H1 (cell line): Measurements from ENCODE around the gene DCAF8. TPM values are rescaled to one million over a fixed set of nuclear protein-coding genes. Genes with fewer than 3 reads are reported as not detected.

ENCODE experiments used
- CTCF ChIA-PET: fragments of 300-600 bp; sonication (Branson Sonifier 250); formaldehyde crosslinking; loops from one replicate; lab custom pipeline; 2021; ENCODE audit not compliant: partially characterized antibody; lab: Charles Lee
- POLR2A ChIA-PET: fragments of 300-600 bp; sonication (Branson Sonifier 250); formaldehyde crosslinking; loops from one replicate; lab custom pipeline; 2021; ENCODE audit warnings: inconsistent platforms; ENCODE audit not compliant: partially characterized antibody; lab: Charles Lee
- DNase-seq, 2 experiments: peaks; one replicate each; pipeline versions ENCODE4 v3.0.0 to v3.0.0-alpha.2; 2010 to 2022; ENCODE audit warnings: low spot score in 2 of 2, low read depth in 1 of 2, mixed read lengths in 1 of 2
- FAIRE-seq: peaks from 2 replicates; lab custom pipeline; 2011; peaks lifted over from hg19 to GRCh38; lab: Jason Lieb, UNC
- H2AFZ ChIP-seq: 2 replicates; pipeline ENCODE4 v1.8.1; 2012; ENCODE audit warnings: low read length, inconsistent platforms
- H2AK5ac ChIP-seq: 2 replicates; pipeline ENCODE4 v1.6.1; 2013; ENCODE audit warnings: low read depth, low read length
- H2BK120ac ChIP-seq: replicated peaks from 2 replicates; pipeline ENCODE3; 2013; ENCODE audit warnings: low read depth, low read length, inconsistent platforms
- H2BK12ac ChIP-seq: 2 replicates; pipeline ENCODE4 v1.6.1; 2013; ENCODE audit warnings: low read depth, low read length
- H2BK15ac ChIP-seq: 2 replicates; pipeline ENCODE4 v1.6.1; 2013; ENCODE audit warnings: low read length
- H2BK20ac ChIP-seq: 2 replicates; pipeline ENCODE4 v1.6.1; 2013; ENCODE audit warnings: low read length
- H2BK5ac ChIP-seq: 2 replicates; pipeline ENCODE4 v1.6.1; 2013; ENCODE audit warnings: low read depth, low read length
- H3K14ac ChIP-seq: 2 replicates; pipeline ENCODE4 v1.6.1; 2013; ENCODE audit warnings: inconsistent platforms; ENCODE audit not compliant: insufficient read length
- H3K18ac ChIP-seq: 2 replicates; pipeline ENCODE4 v1.6.1; 2013; ENCODE audit warnings: low read length; ENCODE audit errors: extremely low read depth
- H3K23ac ChIP-seq: 2 replicates; pipeline ENCODE4 v1.6.1; 2013; ENCODE audit warnings: inconsistent platforms; ENCODE audit not compliant: insufficient read length
- H3K23me2 ChIP-seq: 2 replicates; pipeline ENCODE4 v1.6.1; 2013; ENCODE audit warnings: low read depth, low read length
- H3K27ac ChIP-seq: 2 replicates; pipeline ENCODE4 v1.6.1; 2011; ENCODE audit warnings: low read depth, low read length, inconsistent platforms
- H3K27me3 ChIP-seq, 4 experiments: replicated peaks in 1 of 4; 1 replicate in 1 of 4; 2 replicates in 3 of 4; pipeline versions ENCODE4 v1.6.1 to v1.8.1; 2011 to 2013; ENCODE audit warnings: low read length in 3 of 4, mild to moderate bottlenecking in 3 of 4, inconsistent platforms in 2 of 4, mixed read lengths in 2 of 4, moderate library complexity in 1 of 4; ENCODE audit not compliant: control insufficient read depth in 3 of 4, insufficient read depth in 3 of 4; ENCODE audit errors: extremely low read depth in 1 of 4
- H3K36me3 ChIP-seq, 4 experiments: 2 replicates each; pipeline versions ENCODE4 v1.6.1 to v1.8.1; 2011 to 2013; ENCODE audit warnings: mild to moderate bottlenecking in 4 of 4, low read length in 3 of 4, moderate library complexity in 2 of 4, control low read depth in 1 of 4, inconsistent platforms in 1 of 4; ENCODE audit not compliant: insufficient read depth in 4 of 4, control insufficient read depth in 2 of 4
- H3K4ac ChIP-seq: replicated peaks from 2 replicates; pipeline ENCODE3; 2013; ENCODE audit warnings: low read length, low read depth, mixed read lengths, inconsistent platforms; ENCODE audit not compliant: insufficient read length
- H3K4me1 ChIP-seq, 4 experiments: replicated peaks in 1 of 4; 1 replicate in 1 of 4; 2 replicates in 3 of 4; pipeline versions ENCODE4 v1.6.1 to v1.8.1; 2011 to 2013; ENCODE audit warnings: low read length in 3 of 4, inconsistent platforms in 2 of 4, mixed read lengths in 1 of 4; ENCODE audit not compliant: insufficient read depth in 4 of 4, control insufficient read depth in 3 of 4
- H3K4me2 ChIP-seq, 2 experiments: 2 replicates each; pipeline versions ENCODE4 v1.6.1 to v1.8.1; 2011 to 2013; ENCODE audit warnings: low read depth in 2 of 2, low read length in 2 of 2, control low read depth in 1 of 2, inconsistent platforms in 1 of 2, mild to moderate bottlenecking in 1 of 2; ENCODE audit not compliant: insufficient read depth in 1 of 2
- H3K4me3 ChIP-seq, 4 experiments: fragments of 200-600, 300-600 bp in 1 of 4; sonication (generic), shearing (Covaris generic), sonication (Bioruptor Twin) in 1 of 4; 2 replicates each; pipeline versions ENCODE4 v1.5.1 to v1.8.1; 2011 to 2016; ENCODE audit warnings: low read length in 4 of 4, low read depth in 3 of 4, control low read depth in 2 of 4, inconsistent platforms in 2 of 4, mild to moderate bottlenecking in 2 of 4, mixed read lengths in 1 of 4, moderate library complexity in 1 of 4; ENCODE audit not compliant: insufficient read depth in 2 of 4; ENCODE audit errors: extremely low read depth in 1 of 4
- H3K56ac ChIP-seq: replicated peaks from 2 replicates; pipeline ENCODE3; 2013; ENCODE audit warnings: low read depth, mild to moderate bottlenecking, mixed read lengths, low read length, inconsistent platforms; ENCODE audit not compliant: insufficient read length
- H3K79me1 ChIP-seq: 2 replicates; pipeline ENCODE4 v1.6.1; 2013; ENCODE audit warnings: low read depth, low read length, control low read depth
- H3K79me2 ChIP-seq, 2 experiments: 2 replicates each; pipeline versions ENCODE4 v1.6.1 to v1.8.1; 2012 to 2013; ENCODE audit warnings: low read length in 2 of 2, mild to moderate bottlenecking in 2 of 2, inconsistent platforms in 1 of 2; ENCODE audit not compliant: insufficient read depth in 2 of 2, control insufficient read depth in 1 of 2
- H3K9ac ChIP-seq, 4 experiments: replicated peaks in 1 of 4; 1 replicate in 1 of 4; 2 replicates in 3 of 4; pipeline versions ENCODE4 v1.6.1 to v1.8.1; 2011 to 2013; ENCODE audit warnings: low read depth in 3 of 4, low read length in 3 of 4, control low read depth in 2 of 4, mild to moderate bottlenecking in 2 of 4, moderate library complexity in 2 of 4, inconsistent platforms in 1 of 4; ENCODE audit errors: extremely low read depth in 1 of 4
- H3K9me3 ChIP-seq, 2 experiments: 2 replicates each; pipeline versions ENCODE4 v1.6.1 to v1.8.1; 2012 to 2013; ENCODE audit warnings: mild to moderate bottlenecking in 2 of 2, moderate library complexity in 2 of 2, control low read depth in 1 of 2, inconsistent platforms in 1 of 2, low read depth in 1 of 2, low read length in 1 of 2, mixed read lengths in 1 of 2; ENCODE audit not compliant: insufficient read depth in 2 of 2
- H4K20me1 ChIP-seq, 2 experiments: replicated peaks in 1 of 2; 2 replicates each; pipeline versions ENCODE3 to v1.8.1; 2011 to 2013; ENCODE audit warnings: inconsistent platforms in 2 of 2, low read length in 2 of 2, mild to moderate bottlenecking in 1 of 2; ENCODE audit not compliant: insufficient read depth in 2 of 2, control insufficient read depth in 1 of 2
- H4K5ac ChIP-seq: 2 replicates; pipeline ENCODE4 v1.6.1; 2013; ENCODE audit warnings: low read length, low read depth, mixed read lengths, inconsistent platforms; ENCODE audit not compliant: insufficient read length
- H4K8ac ChIP-seq: 2 replicates; pipeline ENCODE4 v1.8.0; 2013; ENCODE audit warnings: mild to moderate bottlenecking, moderate library complexity, low read length, inconsistent platforms; ENCODE audit not compliant: insufficient read depth; ENCODE audit errors: extremely low read depth
- H4K91ac ChIP-seq: replicated peaks from 2 replicates; pipeline ENCODE3; 2013; ENCODE audit warnings: low read length, mixed read lengths, inconsistent platforms; ENCODE audit not compliant: insufficient read length
- EP300 ChIP-seq, 2 experiments: IDR thresholded peaks; 1 replicate in 1 of 2; 2 replicates in 1 of 2; pipeline ENCODE4 v1.6.1; 2011 to 2012; ENCODE audit warnings: low read depth in 2 of 2, low read length in 2 of 2, mild to moderate bottlenecking in 2 of 2, borderline replicate concordance in 1 of 2, inconsistent platforms in 1 of 2, moderate library complexity in 1 of 2
- JUN ChIP-seq: IDR thresholded peaks from 2 replicates; pipeline ENCODE4 v1.6.1; 2011; ENCODE audit warnings: low read depth, mild to moderate bottlenecking, improper control_type of control experiment, low read length
- KDM1A ChIP-seq: fragments of 200-600, 300-600 bp; sonication (generic); IDR thresholded peaks from 2 replicates; pipeline ENCODE4 v1.7.1; 2016; ENCODE audit warnings: mild to moderate bottlenecking, low read length, borderline replicate concordance
- POLR2A ChIP-seq, 2 experiments: IDR thresholded peaks; 1 replicate in 1 of 2; 2 replicates in 1 of 2; pipeline ENCODE4 v1.6.1; 2011; ENCODE audit warnings: low read depth in 2 of 2, low read length in 2 of 2, mild to moderate bottlenecking in 2 of 2; ENCODE audit errors: control extremely low read depth in 1 of 2
- SIX5 ChIP-seq: IDR thresholded peaks from 2 replicates; pipeline ENCODE4 v1.6.1; 2011; ENCODE audit warnings: mild to moderate bottlenecking, low read depth, low read length
- SP2 ChIP-seq: IDR thresholded peaks from 2 replicates; pipeline ENCODE4 v1.6.1; 2012; ENCODE audit warnings: mild to moderate bottlenecking, low read length, inconsistent platforms
- SRF ChIP-seq: IDR thresholded peaks from 2 replicates; pipeline ENCODE4 v1.6.1; 2011; ENCODE audit warnings: mild to moderate bottlenecking, low read depth, low read length, moderate library complexity
- TAF1 ChIP-seq: IDR thresholded peaks from 2 replicates; pipeline ENCODE4 v1.6.1; 2011; ENCODE audit warnings: mild to moderate bottlenecking, low read depth, low read length
- TCF12 ChIP-seq: IDR thresholded peaks from 2 replicates; pipeline ENCODE4 v1.6.1; 2011; ENCODE audit warnings: low read depth, mild to moderate bottlenecking, low read length
- polyA plus RNA-seq, 7 experiments: library from polyadenylated mRNA; depleted of rRNA in 3 of 7; stranded (reverse) in 5 of 7; unstranded in 2 of 7; fragments of >200 nt in 5 of 7; fragments of 200-250 nt in 2 of 7; gene quantifications; 1 replicate in 5 of 7; 2 replicates in 1 of 7; 4 replicates in 1 of 7; pipeline versions ENCODE4 v1.2.1 to v1.2.3, GENCODE V29; 2011 to 2013; ENCODE audit warnings: missing spikeins in 2 of 7, mixed read lengths in 2 of 7
- total RNA-seq: library from RNA; stranded (reverse); fragmentation: NEBNext Ultra II Directional; extraction: Animal tissue kit (Norgen Biotek cat#: 25700); gene quantifications from 2 replicates; pipeline ENCODE4 v1.2.1, GENCODE V29; 2021

DCAF8 gene
- total and polyA plus RNA-seq, 2 of the 8 experiments (the other 6 are each of a cell fraction or from before 2014, with no cell fraction given) = 68.2 to 110 TPM

GRCh38 chr1:160216301-160216700 lies 46.0 kb downstream of the DCAF8 start:
- H3K36me3 ChIP-seq = peaks cover 26 to 76% (median 70%) of the 10 kb centered on the region in 4 experiments
- H2BK5ac ChIP-seq = no peak overlapping the region
- no peak overlapping the region for H3K4me3 ChIP-seq
- H4K8ac ChIP-seq = no peak overlapping the region
- DNase-seq (no peak), FAIRE-seq (no peak)
- no peak overlapping the region for H3K18ac ChIP-seq
- no peak overlapping the region for H2BK20ac ChIP-seq
- no peak overlapping the region for H2AFZ ChIP-seq
- H3K23me2 ChIP-seq = no peaks in the 10 kb centered on the region
- H2AK5ac ChIP-seq = no peak overlapping the region
- H3K27me3 ChIP-seq = no peaks in the 10 kb centered on the region
- TF ChIP-seq SP2 = no peak
- no peak for TF ChIP-seq TAF1
- no peak for TF ChIP-seq KDM1A
- 0 out of 3 replicates have a peak, but pooled peaks of 1 of the 2 experiments have one; percentile 5 for TF ChIP-seq POLR2A (IDR thresholded peaks at IDR 0.05; ENCODE audit: control extremely low read depth in 1 of 2, low read depth in 2 of 2, low read length in 2 of 2)
- no peak for TF ChIP-seq JUN
- no peak for TF ChIP-seq EP300 (IDR thresholded peaks at IDR 0.05; ENCODE audit: borderline replicate concordance in 1 of 2, low read depth in 2 of 2, low read length in 2 of 2)
- TF ChIP-seq SRF = no peak
- TF ChIP-seq SIX5 = no peak
- no peak for TF ChIP-seq TCF12
- H4K91ac ChIP-seq = no peak overlapping the region
- peaks cover 0 to 2% (median 0%) of the 10 kb centered on the region in 4 experiments; a peak in 2 of 7 replicates for H3K4me1 ChIP-seq
- H3K56ac ChIP-seq = no peak overlapping the region
- no peaks in the 10 kb centered on the region for H3K79me2 ChIP-seq
- H4K5ac ChIP-seq = no peak overlapping the region
- H2BK12ac ChIP-seq = no peak overlapping the region
- ChIA-PET CTCF (interaction anchor here (0.7 to 20.4 kb wide), 9 partner anchors 9 to 115 kb away, joined by 3 to 257 read pairs (median 5); no protein-coding TSS in a partner anchor), POLR2A (interaction anchor here (0.6 to 2.8 kb wide), 9 partner anchors 9 to 49 kb away, joined by 3 to 8 read pairs (median 4); partner anchors contain the start of genes DCAF8 and PEA15)
- no peak overlapping the region for H3K14ac ChIP-seq
- no peak overlapping the region for H3K9ac ChIP-seq
- no peak overlapping the region for H3K27ac ChIP-seq
- H3K4me2 ChIP-seq = no peak overlapping the region
- 0 out of 2 replicates have a peak, but pooled peaks cover 3% of the 10 kb centered on the region for H3K79me1 ChIP-seq
- peaks cover 5 to 7% of the 10 kb centered on the region in 2 experiments for H4K20me1 ChIP-seq
- H2BK120ac ChIP-seq = no peak overlapping the region
- H2BK15ac ChIP-seq = no peak overlapping the region
- no peak overlapping the region for H3K23ac ChIP-seq
- H3K9me3 ChIP-seq = no peaks in the 10 kb centered on the region
- no peak overlapping the region for H3K4ac ChIP-seq
